HepG2 (cell line): Measurements from ENCODE around the gene CREM. TPM values are rescaled to one million over a fixed set of nuclear protein-coding genes. Genes with fewer than 3 reads are reported as not detected.

ENCODE experiments used
- ARID4A ChIP-seq: sonication (generic); formaldehyde crosslinking; IDR thresholded peaks from 2 replicates; pipeline ENCODE4 v1.5.0; 2020; ENCODE audit warnings: mild to moderate bottlenecking, missing genetic modification reagents, borderline replicate concordance
- ASH2L ChIP-seq: fragments of 300-600, 200-600 bp; sonication (generic); IDR thresholded peaks from 2 replicates; pipeline ENCODE4 v1.7.0; 2017; ENCODE audit warnings: low read depth, mild to moderate bottlenecking, moderate library complexity, mixed read lengths, low read length; ENCODE audit not compliant: insufficient read length
- FOXK1 ChIP-seq: sonication (generic); formaldehyde crosslinking; IDR thresholded peaks from 2 replicates; pipeline ENCODE4 v1.4.0; 2020; ENCODE audit warnings: low read depth, missing genetic modification reagents, borderline replicate concordance
- MIXL1 ChIP-seq: IDR thresholded peaks from 2 replicates; pipeline ENCODE4 v1.6.1; 2016
- PAX8 ChIP-seq: sonication (generic); formaldehyde crosslinking; IDR thresholded peaks from 2 replicates; pipeline ENCODE4 v1.8.0; 2022; ENCODE audit warnings: mild to moderate bottlenecking, missing genetic modification reagents, borderline replicate concordance
- PCBP1 ChIP-seq: fragments of 200-400 bp; formaldehyde crosslinking; IDR thresholded peaks from 2 replicates; pipeline ENCODE4 v1.6.1; 2017; ENCODE audit warnings: mild to moderate bottlenecking, low read depth, low read length, borderline replicate concordance
- TEAD3 ChIP-seq: optimal IDR thresholded peaks from 2 replicates; pipeline ENCODE3; 2016; ENCODE audit warnings: borderline replicate concordance
- TERF1 ChIP-seq: sonication (generic); formaldehyde crosslinking; IDR thresholded peaks from 2 replicates; pipeline ENCODE4 v1.8.0; 2022; ENCODE audit warnings: mild to moderate bottlenecking, missing genetic modification reagents, moderate library complexity
- ZBTB14 ChIP-seq: sonication (generic); formaldehyde crosslinking; IDR thresholded peaks from 2 replicates; pipeline ENCODE4 v1.4.0; 2020; ENCODE audit warnings: missing genetic modification reagents
- ZNF333 ChIP-seq: sonication (generic); formaldehyde crosslinking; IDR thresholded peaks from 2 replicates; pipeline ENCODE4 v1.4.0; 2020; ENCODE audit warnings: mild to moderate bottlenecking, missing genetic modification reagents, borderline replicate concordance
- ZNF510 ChIP-seq: sonication (generic); formaldehyde crosslinking; IDR thresholded peaks from 2 replicates; pipeline ENCODE4 v1.4.0; 2020; ENCODE audit warnings: low read depth, mild to moderate bottlenecking, missing genetic modification reagents
- ZNF549 ChIP-seq: sonication (generic); formaldehyde crosslinking; IDR thresholded peaks from 2 replicates; pipeline ENCODE4 v1.5.0; 2020; ENCODE audit warnings: missing genetic modification reagents
- ZNF597 ChIP-seq: sonication (generic); formaldehyde crosslinking; IDR thresholded peaks from 2 replicates; pipeline ENCODE4 v1.5.0; 2020; ENCODE audit warnings: missing genetic modification reagents
- polyA plus RNA-seq, 8 experiments: library from polyadenylated mRNA; depleted of rRNA in 3 of 8; stranded (reverse) in 7 of 8; unstranded in 1 of 8; fragments of >200 nt; fragmentation: Illumina TruSeq in 4 of 8; extraction: Trizol in 4 of 8; gene quantifications; 2 replicates each; pipeline versions ENCODE4 v1.2.1 to v1.2.3, GENCODE V29; 2011 to 2016; ENCODE audit warnings: low read depth in 4 of 8, missing spikeins in 1 of 8, mixed read lengths in 1 of 8; ENCODE audit not compliant: insufficient read depth in 1 of 8
- total RNA-seq, 5 experiments: library from RNA; depleted of rRNA; stranded (reverse); fragments of >200 nt; fragmentation: Illumina TruSeq; extraction: Trizol; gene quantifications; 2 replicates each; pipeline ENCODE4 v1.2.3, GENCODE V29; 2016; ENCODE audit warnings: low read depth in 1 of 5
- TF ChIP-seq, protein P1 (sequence below), 2 experiments: sonication (generic) in 1 of 2; formaldehyde crosslinking in 1 of 2; IDR thresholded peaks; 2 replicates each; pipeline versions ENCODE4 v1.6.1 to v1.9.0; 2014 to 2022; ENCODE audit warnings: antibody characterized with exemption in 1 of 2, borderline replicate concordance in 1 of 2, inconsistent platforms in 1 of 2, low read depth in 1 of 2, missing genetic modification reagents in 1 of 2

The CREM gene
- total and polyA plus RNA-seq, 2 of the 13 experiments (the other 11 are each of a cell fraction or from before 2014, with no cell fraction given), result 21.3 to 25.4 TPM

GRCh38 chr10:35237766-35238512 is 111.3 kb downstream of the CREM start (continued):
- TF ChIP-seq ARID4A (CRISPR knock-in tag) (no peak; the same call in 1 of the 2 replicates), ASH2L (no peak), ZNF333 (CRISPR knock-in tag) (no peak), FOXK1 (peak; percentile 34; the same call in 1 of the 2 replicates), ZNF510 (CRISPR knock-in tag) (no peak), ZBTB14 (no peak), TERF1 (CRISPR knock-in tag) (no peak), TEAD3 (CRISPR knock-in tag) (peak; percentile 37), PAX8 (CRISPR knock-in tag) (no peak), ZNF549 (CRISPR knock-in tag) (no peak), PCBP1 (no peak), ZNF597 (CRISPR knock-in tag) (no peak), MIXL1 (CRISPR knock-in tag) (no peak)
- TF ChIP-seq, protein P1, sequence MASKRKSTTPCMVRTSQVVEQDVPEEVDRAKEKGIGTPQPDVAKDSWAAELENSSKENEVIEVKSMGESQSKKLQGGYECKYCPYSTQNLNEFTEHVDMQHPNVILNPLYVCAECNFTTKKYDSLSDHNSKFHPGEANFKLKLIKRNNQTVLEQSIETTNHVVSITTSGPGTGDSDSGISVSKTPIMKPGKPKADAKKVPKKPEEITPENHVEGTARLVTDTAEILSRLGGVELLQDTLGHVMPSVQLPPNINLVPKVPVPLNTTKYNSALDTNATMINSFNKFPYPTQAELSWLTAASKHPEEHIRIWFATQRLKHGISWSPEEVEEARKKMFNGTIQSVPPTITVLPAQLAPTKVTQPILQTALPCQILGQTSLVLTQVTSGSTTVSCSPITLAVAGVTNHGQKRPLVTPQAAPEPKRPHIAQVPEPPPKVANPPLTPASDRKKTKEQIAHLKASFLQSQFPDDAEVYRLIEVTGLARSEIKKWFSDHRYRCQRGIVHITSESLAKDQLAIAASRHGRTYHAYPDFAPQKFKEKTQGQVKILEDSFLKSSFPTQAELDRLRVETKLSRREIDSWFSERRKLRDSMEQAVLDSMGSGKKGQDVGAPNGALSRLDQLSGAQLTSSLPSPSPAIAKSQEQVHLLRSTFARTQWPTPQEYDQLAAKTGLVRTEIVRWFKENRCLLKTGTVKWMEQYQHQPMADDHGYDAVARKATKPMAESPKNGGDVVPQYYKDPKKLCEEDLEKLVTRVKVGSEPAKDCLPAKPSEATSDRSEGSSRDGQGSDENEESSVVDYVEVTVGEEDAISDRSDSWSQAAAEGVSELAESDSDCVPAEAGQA (IDR thresholded peaks at IDR 0.05; ENCODE audit: low read depth), result no peak
- TF ChIP-seq, protein P1 (CRISPR knock-in tag; IDR thresholded peaks at IDR 0.05; ENCODE audit: borderline replicate concordance), result no peak
